HG03558 (cell line): Measurements from ENCODE around the gene REEP1.
"Not testable (repeated sequence)": the region's sequence is repeated elsewhere in the genome, so short reads cannot be mapped to it uniquely, and the experiment has no call there.

ENCODE experiments used
- ATAC-seq: cut with Tn5 transposase; IDR thresholded peaks from one replicate; pipeline ENCODE4 v1.9.1; 2021; ENCODE audit warnings: moderate number of reproducible peaks; ENCODE audit not compliant: unreplicated experiment; ENCODE audit errors: extremely low read depth

The REEP1 gene

GRCh38 chr2:86253424-86253823, 84.0 kb downstream of the REEP1 start:
- no peak for ATAC-seq

GRCh38 chr2:86251840-86252266, 85.6 kb downstream of the REEP1 start:
- ATAC-seq: no peak

GRCh38 chr2:86249579-86250391, 87.6 kb downstream of the REEP1 start:
- no peak for ATAC-seq

- no peak for ATAC-seq
Measured at GRCh38 chr2:86249176-86249575, 88.2 kb downstream of the REEP1 start.

- not testable (repeated sequence) for ATAC-seq
Measured at GRCh38 chr2:86245222-86245621, 92.2 kb downstream of the REEP1 start.

- ATAC-seq: not testable (repeated sequence)
Measured at GRCh38 chr2:86244781-86245180, 92.6 kb downstream of the REEP1 start.

- ATAC-seq: no peak
Measured at GRCh38 chr2:86243950-86244733, 93.3 kb downstream of the REEP1 start.

GRCh38 chr2:86243272-86243671, 94.2 kb downstream of the REEP1 start:
- ATAC-seq: no peak

GRCh38 chr2:86241611-86242010, 95.8 kb downstream of the REEP1 start:
- no peak for ATAC-seq

GRCh38 chr2:86240251-86240650, 97.2 kb downstream of the REEP1 start:
- no peak for ATAC-seq

GRCh38 chr2:86239745-86240144, 97.7 kb downstream of the REEP1 start:
- ATAC-seq: no peak

- no peak for ATAC-seq
Measured at GRCh38 chr2:86239326-86239725, 98.1 kb downstream of the REEP1 start.

GRCh38 chr2:86238354-86238753, 99.1 kb downstream of the REEP1 start:
- ATAC-seq: peak; percentile 83

GRCh38 chr2:86237172-86237571, 100.3 kb downstream of the REEP1 start:
- no peak for ATAC-seq

GRCh38 chr2:86235196-86235980, 102.0 kb downstream of the REEP1 start:
- ATAC-seq: no peak

GRCh38 chr2:86234563-86235131, 102.8 kb downstream of the REEP1 start:
- no peak for ATAC-seq

GRCh38 chr2:86233436-86233835, 104.0 kb downstream of the REEP1 start:
- no peak for ATAC-seq

- ATAC-seq: no peak
Measured at GRCh38 chr2:86232910-86233309, 104.5 kb downstream of the REEP1 start.

- no peak for ATAC-seq
Measured at GRCh38 chr2:86232373-86232784, 105.0 kb downstream of the REEP1 start.

- ATAC-seq: no peak
Measured at GRCh38 chr2:86231680-86232372, 105.6 kb downstream of the REEP1 start.
